GM19372 (cell line): ENCODE measurements around the gene NCAPH2.

Source experiments
- ATAC-seq: cut with Tn5 transposase; IDR thresholded peaks from one replicate; pipeline ENCODE4 v1.9.1; 2021; ENCODE audit warnings: mild to moderate bottlenecking, low read depth, moderate library complexity; ENCODE audit not compliant: unreplicated experiment

The NCAPH2 gene

DNA sequence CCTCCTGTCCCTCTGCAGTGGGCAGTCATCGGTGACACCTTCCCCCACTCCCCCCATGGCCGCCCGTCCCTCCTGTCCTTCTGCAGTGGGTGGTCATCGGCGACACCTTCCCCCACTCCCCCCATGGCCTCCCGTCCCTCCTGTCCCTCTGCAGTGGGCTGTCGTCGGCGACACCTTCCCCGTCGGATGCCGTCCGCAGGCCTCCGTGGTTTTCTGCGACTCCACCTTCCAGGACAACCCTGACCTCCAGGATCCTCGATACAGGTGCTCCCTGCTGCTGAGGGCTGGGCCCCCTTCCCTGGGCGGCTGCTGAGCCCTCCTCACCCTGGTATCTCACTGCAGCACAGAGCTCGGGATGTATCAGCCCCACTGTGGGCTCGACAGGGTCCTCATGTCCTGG, 19.1 kb upstream of the NCAPH2 start:
- no peak for ATAC-seq

DNA sequence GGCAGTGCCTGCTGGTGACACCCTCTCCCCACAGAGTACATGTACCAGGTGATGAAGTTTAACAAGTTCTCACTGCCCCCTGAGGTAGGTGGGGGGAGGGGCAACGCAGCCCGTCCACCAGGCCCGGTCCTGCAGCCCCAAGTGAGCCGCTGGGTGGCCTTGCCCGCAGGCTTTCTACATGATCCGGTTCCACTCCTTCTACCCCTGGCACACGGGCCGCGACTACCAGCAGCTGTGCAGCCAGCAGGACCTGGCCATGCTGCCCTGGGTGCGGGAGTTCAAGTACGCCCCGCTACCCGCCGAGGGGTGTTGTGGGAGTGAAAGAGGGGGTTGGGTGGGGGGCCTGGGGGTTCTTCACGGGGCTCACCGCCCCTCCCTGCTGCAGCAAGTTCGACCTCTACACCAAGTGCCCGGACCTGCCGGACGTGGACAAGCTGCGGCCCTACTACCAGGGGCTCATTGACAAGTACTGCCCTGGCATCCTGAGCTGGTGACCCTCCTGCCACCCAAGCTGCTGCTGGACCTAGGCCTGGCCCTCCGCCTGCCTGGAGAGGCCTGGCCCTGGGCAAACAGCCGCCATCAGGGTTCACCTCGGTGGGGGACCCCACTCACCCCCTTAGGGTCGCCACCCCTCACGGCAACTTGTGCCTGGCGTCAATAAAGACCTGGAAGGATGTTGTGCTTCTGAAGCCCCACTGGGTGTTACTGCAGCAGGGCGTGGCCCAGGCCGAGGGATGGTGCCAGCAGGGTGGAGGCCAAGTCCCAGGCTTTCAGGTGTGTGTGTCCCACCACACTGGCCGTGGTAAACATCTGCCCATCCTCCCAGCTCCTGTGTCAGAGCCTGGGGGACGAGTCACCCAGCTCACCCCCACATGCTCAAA, 18.4 kb upstream of the NCAPH2 start:
- ATAC-seq, result no peak

DNA sequence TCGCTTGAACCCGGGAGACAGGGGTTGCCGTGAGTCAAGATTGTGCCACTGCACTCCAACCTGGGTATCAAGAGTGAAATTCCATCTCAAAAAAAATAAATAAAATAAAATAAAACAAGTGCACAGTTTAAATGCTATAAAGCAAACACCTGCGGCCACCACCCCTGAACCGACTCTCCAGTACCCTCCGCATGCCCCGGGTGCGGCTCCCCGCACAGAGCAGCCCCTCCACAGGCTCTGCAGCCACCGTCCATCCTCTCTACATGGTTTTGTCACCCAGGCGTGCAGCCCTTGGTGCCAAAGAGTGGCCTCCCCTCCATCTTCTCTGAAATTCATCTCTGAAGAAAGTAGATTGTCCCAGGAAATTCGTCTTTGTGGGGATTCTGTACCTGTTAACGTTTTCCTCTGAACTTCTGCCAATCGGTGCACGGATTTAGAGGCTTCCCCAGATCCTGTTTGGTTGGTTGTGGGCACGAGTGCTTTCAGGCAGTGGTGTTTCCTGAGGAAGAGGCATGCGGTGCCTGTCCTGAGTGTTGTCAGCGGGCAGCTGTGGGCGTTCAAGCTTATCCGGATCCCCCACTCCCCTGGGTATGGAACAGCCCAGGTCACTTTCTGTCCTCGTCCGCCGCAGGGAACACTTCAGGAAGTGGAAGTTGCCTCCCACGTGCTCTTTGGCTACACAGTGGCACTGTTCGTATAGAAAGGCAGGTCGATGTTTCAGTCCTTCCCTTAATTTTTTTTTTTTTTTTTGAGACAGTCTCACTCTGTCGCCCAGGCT, 17.3 kb upstream of the NCAPH2 start:
- no peak for ATAC-seq

DNA sequence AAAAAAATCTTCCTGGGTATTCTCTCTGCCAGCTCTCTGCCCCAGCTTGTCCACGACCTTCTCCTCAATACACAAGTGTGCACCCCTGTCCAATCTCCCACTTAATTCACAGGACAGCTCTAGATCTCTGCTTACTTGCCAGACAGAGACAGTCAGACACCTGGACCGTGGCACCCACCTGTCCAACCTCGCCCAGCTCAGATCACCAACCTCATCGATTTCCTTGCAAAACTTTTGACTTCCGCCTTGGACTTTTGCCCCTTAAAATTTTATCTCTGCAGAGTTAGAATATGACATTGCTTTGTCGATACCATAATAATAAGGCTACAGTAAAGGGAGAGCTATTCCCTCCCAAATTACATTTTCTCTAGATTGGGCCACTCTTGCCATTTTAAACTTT, 10.9 kb upstream of the NCAPH2 start:
- no peak for ATAC-seq

DNA sequence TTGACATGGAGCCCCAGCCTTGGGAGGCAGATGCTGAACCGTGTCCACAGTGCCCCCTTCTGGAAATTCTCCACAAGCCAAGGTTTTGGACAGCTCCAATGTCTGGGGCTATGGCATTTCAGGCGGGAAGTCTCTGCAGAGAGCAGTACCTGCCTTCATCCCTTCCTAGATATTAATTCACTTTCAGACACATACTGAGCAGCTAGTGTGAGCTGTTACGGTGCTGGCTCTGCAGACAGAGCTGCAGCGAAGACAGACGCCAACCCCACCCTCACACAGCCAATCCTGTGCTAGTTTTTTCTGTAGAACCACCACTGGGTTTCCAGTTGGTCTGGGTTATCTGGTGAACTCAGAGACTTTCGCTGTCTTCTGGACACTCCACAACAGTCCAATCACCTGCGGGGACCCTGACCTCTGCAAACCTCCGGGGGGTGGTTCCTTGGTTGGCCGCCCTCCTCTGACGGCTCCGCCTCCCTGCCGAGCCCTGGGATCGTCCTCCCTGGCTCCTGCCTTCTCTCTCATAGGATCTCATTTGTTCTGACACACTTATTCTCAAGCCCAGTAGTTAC, 9.6 kb upstream of the NCAPH2 start:
- no peak for ATAC-seq

DNA sequence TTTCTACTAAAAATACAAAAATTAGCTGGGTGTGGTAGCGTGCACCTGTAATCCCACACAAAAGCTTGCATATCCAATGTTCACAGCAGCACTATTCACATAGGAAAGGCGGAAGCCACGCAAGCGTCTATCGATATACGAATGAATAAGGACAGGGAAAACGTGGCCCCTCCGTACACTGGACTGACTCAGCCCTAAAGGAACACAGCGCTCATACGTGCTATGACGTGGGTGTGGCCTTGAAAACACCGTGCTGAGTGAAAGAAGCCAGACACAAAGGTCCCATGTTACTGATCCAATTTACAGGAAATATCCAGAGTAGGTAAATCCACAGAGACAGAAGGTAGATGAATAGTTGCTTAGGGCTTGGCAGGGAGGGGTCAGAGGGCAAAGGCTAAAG, 7.6 kb upstream of the NCAPH2 start:
- no peak for ATAC-seq

DNA sequence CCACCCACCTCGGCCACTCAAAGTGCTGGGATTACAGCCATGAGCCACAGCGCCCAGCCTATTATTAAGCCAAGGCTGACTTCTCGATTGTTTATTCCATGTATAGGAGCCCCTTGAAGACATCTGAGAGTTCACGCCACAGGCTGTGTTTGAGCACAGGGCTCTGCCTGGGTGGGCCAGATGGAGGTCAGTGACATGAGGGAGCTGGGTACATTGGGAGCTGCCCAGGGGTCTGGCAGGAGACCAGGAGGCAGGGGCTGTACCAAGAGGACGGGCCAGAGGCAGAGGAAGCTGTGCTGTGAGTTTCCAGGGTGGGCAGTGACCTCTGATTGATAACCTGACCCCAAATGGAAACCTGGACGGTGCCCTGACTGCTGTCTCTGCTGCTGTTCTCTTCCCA, 5.9 kb upstream of the NCAPH2 start:
- ATAC-seq, result no peak

DNA sequence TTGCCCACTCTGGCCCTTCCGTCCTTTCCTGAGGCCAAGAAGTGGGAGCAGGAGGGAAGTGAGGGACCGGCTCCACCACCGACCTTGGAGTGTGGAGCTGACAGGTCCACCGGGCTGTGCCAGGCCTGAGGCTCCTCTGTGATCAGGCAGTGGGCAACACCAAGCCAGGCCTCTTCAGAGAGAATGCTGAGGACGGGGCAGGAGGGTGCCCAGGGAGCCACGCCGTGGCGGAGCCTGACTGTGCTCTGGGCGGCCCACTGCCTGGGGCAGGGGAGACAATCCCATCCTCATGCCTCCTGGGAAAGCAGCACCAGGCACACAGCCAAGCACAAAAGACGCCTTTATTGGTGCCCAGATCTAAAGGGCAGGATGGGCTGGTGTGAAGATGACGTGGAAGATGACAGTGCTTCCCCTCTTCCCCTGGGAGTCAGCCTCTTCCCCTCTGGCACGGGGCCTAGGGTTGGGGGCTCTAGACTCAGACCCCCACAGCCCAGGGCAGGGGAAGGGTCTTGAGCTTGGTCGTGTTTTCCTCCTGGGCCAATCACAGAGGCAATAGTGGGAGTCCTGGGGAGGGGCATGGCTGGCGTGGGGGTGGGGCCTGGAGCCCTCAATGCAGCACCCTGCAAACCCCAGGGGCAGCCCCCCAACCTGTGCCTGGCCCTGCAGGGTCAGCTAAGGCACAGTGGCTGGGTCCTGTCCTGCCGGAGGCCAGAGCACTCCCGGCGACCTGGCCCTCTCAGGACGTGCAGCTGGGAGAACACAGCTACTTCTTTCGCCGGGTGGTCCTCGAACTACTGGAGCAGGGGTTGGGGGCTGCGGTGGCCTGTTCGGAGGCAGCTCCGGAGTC, 5.2 kb upstream of the NCAPH2 start:
- ATAC-seq, result no peak

DNA sequence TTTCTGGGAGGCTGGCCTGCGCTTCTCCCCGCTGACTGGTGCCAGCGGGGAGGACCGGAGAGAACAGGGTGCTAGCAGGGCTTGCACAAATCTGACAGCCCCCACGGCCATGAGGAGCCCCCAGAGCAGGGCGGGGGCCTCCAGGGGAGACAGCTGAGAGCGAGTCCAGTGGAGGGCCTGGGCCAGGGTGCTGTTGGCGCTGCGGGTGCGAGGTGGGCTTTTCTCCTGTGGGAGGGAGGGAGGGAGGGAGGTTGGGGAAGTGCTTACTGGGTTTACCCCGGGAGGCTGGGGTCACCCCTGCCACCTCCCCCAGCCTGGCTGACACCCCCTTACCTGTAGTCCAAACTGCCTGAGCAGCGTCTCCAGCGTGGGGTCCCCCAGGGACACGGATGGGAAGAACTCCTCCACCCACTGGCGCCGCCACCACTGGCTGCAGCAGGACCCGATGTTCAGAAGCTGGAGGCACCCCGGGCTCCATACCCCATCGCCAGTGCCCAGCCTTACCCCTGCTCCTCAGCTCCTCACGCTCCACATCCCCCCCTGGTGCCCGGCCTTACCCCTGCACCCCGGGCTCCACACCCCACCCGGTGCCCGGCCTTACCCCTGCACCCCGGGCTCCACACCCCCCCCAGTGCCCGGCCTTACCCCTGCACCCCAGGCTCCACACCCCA, 4.4 kb upstream of the NCAPH2 start:
- ATAC-seq, result no peak

DNA sequence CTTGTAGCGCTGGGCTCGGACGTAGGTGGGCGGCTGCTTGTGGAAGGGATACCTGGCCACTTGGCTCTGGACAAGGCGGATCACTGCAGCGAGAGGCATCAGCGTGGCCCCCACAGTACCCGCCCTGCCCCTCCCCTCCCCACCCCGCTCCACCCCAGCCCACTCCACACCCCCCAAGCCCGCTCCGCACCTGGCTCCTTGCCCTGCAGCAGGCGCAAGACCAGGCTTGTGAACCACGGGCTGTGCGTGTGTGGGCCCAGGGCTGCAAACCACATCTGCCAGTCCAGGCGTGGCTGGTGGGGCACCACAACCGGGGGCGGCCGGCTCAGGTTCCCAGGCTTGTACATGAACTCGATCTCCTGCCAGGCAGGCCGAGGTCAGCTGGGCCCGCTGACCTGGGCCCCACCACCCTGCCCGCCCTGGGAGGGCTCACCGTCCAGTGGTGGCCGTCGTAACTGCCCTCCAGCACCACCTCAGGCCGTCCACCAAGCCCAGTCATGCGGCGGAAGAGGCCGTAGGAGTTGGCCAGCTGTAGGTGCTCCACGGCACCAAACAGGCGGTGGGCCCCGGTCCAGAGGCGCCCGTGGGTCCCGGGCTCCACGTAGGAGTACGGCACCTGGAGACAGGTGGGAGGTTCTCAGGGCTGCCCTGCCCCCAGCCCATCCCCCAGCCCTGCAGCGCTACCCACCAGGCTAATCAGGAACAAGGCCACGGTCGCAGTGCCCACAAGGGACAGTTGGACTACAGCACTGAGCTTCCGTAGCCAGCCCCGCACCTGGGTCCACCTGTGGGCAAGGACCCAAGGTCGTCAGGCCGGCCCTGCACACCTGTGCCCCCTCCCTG, 3.4 kb upstream of the NCAPH2 start:
- ATAC-seq, result no peak

DNA sequence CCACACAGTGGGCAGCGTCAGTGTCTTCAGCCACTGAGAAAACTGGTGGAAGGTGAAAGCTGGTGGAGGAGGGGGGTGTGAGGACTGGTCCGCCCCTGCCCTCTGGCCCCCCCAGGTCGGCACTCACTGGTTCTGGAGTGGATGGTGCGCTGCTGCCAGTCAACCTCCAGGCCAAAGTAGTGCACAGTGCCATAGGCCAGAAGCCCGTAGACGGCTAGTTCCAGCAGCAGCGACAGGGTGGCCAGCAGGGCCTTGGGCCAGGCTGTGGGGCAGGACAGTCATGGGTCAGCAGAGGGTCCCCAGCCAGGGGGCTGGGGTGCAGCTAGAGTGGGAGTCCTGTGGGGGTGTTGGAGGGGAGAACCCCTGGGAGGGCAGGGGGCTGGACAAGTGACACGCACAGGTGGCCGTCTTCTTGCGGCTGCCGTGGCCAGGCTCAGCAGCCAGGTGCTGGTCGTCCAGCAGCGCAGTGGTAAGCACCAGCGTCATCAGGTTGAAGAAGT, 2.7 kb upstream of the NCAPH2 start:
- ATAC-seq, result no peak

DNA sequence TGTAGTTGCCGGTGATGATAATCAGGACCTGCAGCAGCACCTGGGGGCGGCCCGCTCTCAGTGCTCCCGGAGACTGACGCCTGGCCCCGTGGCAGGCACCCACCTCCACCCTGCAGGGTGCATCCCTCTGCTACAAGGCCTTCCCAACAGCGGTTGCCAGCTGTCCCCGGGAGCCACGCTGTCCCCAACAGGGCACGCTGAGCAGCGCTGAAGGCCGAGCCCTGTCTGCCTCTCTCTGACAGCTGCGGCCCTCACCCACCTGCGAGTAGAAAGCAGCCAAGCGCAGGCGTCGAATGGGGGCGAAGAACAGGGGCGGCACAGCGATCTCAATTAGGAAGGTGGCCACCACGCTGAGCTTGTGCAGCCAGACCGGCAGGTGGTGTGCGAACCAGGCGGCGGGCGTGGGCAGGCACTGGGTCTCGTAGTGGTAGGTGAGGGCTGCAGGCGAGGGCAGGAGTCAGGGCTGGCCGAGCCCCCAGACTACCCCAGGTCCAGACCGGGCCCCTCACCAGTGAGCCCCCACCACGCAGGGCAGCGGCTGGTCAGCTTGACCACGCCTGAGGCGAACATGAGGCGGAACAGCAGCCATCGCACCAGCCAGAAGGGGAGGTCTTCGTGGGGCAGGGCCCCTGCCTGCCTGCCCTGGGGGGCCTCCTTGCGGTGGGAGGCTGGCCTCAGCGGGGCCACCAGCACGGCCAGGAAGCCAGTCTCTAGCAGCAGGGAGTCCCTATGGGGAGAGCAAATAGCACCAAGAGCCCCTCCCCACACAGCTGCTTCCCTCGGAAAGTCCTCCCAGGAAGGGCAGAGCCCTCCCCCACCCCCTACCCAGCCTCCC, 2.0 kb upstream of the NCAPH2 start:
- ATAC-seq, result no peak

DNA sequence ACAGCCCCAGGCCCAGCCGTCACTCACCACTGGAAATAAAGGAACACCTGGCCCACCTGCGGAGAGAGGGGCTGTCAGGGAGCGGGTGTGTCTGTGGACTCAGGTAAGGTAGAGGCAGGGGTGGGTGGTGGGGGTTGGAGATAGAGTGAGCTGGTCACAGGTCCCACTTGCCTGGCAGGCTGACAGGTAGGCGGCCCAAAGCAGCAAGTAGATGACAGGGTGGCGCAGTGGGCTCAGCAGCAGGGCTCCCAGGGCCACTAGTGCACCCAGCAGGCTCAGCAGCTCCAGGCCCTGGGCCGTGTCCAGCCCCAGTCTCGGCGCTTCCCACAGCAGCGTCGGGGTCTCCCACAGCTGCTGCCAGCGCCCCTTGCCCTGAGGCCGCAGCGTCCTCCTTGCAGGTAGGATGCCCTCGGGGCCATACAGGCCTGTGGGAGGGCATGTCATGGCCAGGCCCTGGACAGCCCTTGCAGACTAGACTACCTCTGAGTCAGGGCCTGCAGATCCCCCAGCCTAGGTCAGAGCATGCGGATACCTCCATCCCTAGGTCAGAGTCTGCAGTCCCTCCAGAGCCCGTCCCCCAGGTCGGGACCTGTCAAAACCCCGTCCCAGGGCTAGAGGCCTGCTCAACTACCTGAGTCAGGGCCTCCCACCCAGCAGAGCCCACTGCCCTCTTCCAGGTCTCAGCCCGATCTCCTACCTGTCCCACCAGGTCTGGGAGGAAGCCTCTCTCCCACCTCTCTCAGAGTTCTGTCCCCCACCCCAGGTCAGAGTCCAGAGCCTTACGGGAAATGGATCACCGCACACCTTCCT, 1.2 kb upstream of the NCAPH2 start:
- ATAC-seq, result no peak

DNA sequence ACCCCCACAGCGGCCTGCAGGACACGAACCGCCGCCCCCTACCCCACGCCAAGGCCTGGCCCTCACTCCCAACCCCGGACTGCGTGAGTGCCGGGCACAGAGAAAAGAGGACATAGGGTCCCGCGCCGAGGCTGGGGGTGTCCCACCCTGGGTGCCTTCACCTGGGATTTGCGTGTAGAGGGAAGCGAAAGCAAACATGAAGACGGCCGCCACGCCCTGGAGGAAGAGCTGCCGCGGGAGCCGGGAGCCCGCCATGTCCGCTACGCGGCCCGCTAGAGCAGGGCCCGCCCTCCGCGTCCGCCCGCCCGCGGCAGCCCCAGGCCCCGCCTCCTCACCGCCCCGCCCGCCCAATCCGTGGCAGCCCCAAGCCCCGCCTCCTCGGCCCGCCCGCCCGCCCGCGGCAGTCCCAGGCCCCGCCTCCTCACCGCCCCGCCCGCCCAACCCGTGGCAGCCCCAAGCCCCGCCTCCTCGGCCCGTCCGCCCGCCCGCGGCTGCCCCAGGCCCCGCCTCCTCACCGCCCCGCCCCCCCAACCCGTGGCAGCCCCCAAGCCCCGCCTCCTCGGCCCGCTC, 518 bp upstream of the NCAPH2 start, which contains the start of gene LMF2:
Gene LMF2, minus strand, starts transcription at position 282 of the 570 bp plus-strand sequence. Its CDS starts 27 bp downstream, at position 255.
- peak; percentile 57 for ATAC-seq

DNA sequence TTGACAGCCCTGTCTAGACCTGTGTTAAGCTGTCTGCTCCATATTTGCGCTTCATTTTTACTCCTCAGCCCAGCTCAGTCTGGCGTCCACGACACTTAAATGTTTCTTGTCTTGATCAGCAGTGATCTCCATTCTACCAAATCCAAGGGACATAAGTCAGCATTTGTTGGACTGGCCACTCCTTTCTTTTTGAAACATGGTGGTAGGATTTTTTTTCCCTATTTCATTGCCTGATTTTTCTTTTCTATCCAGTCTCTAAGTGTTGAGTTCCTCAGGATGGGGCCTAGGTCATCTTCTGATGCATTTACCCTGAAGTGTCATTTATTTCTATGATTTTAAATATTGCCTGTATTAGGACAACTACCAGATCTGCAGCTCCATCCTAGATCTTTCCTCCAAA, 873 bp downstream of the NCAPH2 start:
- ATAC-seq, result no peak

DNA sequence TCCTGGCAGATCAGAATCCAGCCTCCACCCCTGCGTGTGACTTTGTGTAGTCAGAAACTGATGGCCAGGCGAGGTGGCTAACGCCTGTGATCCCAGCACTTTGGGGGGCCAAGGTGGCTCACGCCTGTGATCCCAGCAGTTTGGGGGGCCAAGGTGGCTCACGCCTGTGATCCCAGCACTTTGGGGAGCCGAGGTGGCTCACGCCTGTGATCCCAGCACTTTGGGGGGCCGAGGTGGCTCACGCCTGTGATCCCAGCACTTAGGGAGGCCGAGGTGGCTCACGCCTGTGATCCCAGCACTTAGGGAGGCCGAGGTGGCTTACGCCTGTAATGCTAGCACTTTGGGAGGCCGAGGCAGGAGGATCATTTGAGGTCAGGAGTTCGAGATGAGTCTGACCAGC, 5.2 kb downstream of the NCAPH2 start:
- ATAC-seq, result no peak

DNA sequence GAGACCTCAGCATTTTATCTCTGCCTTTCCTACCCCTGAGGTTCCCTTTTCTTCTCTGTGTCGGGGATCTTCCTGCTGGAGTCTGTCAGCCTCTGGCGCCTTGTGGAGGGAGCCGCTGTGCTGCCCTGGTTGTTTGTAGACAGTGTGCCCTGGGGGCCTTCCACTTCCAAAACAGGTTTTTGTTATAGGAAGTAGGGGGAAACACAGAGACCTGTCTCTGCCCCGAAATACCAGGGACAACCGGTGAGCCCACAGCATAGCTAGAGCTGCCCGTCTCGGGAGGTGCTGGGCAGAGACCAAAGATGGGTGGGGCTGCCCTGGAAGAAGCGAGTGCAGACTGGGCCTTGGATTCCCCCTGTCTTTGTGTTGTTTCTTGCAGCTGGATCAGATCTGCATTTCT, 8.0 kb downstream of the NCAPH2 start:
- ATAC-seq, result no peak
